OCI-LY3 (cell line): Measurements from ENCODE around the gene TIAM2.

Experiments used
- H2AFZ ChIP-seq: fragments of 200-600, 300-600 bp; shearing (Covaris generic); 2 replicates; pipeline ENCODE4 v1.6.0; 2014; ENCODE audit warnings: antibody characterized with exemption, low read depth, low read length
- H3K27ac ChIP-seq: fragments of 200-600, 300-600 bp; sonication (generic); 2 replicates; pipeline ENCODE4 v1.5.1; 2014; ENCODE audit warnings: mild to moderate bottlenecking, low read length, moderate library complexity, mixed read lengths
- H3K27me3 ChIP-seq: fragments of 200-600, 300-600 bp; sonication (generic); 2 replicates; pipeline ENCODE4 v1.6.1; 2014; ENCODE audit warnings: low read depth, low read length, mixed read lengths
- H3K36me3 ChIP-seq: fragments of 200-600, 300-600 bp; sonication (generic); replicated peaks from 2 replicates; pipeline ENCODE3; 2014; ENCODE audit warnings: low read depth, low read length, mixed read lengths
- H3K4me1 ChIP-seq: fragments of 300-600, 200-600 bp; sonication (generic); 2 replicates; pipeline ENCODE4 v1.6.1; 2014; ENCODE audit warnings: low read length, mixed read lengths
- H3K4me2 ChIP-seq: fragments of 200-600, 300-600 bp; sonication (generic); 2 replicates; pipeline ENCODE4 v1.6.1; 2014; ENCODE audit warnings: low read length, mixed read lengths
- H3K4me3 ChIP-seq: fragments of 300-600, 200-600 bp; sonication (generic); 2 replicates; pipeline ENCODE4 v1.5.1; 2014; ENCODE audit warnings: antibody characterized with exemption, mild to moderate bottlenecking, low read length, moderate library complexity
- H3K79me2 ChIP-seq: fragments of 300-600, 200-600 bp; shearing (Covaris generic); 2 replicates; pipeline ENCODE4 v1.6.1; 2014; ENCODE audit warnings: mild to moderate bottlenecking, low read length, mixed read lengths
- H3K9ac ChIP-seq: fragments of 300-600, 200-600 bp; shearing (Covaris generic); 2 replicates; pipeline ENCODE4 v1.6.0; 2014; ENCODE audit warnings: mild to moderate bottlenecking, low read length, moderate library complexity
- H3K9me3 ChIP-seq: fragments of 200-600, 300-600 bp; shearing (Covaris generic); 2 replicates; pipeline ENCODE4 v1.6.1; 2014; ENCODE audit warnings: low read length, mixed read lengths; ENCODE audit not compliant: insufficient read depth
- H4K20me1 ChIP-seq: fragments of 200-600, 300-600 bp; sonication (generic); 2 replicates; pipeline ENCODE4 v1.6.1; 2016; ENCODE audit warnings: low read length, mixed read lengths; ENCODE audit not compliant: insufficient read depth
- CTCF ChIP-seq: fragments of 200-600, 300-600 bp; sonication (generic); IDR thresholded peaks from 2 replicates; pipeline ENCODE4 v1.5.1; 2014; ENCODE audit warnings: antibody characterized with exemption, low read length, low read depth
- EZH2phosphoT487 ChIP-seq: fragments of 200-600 bp; shearing (Covaris generic); IDR thresholded peaks from 2 replicates; pipeline ENCODE4 v1.6.1; 2018; ENCODE audit warnings: antibody characterized with exemption, mixed run types, low read depth

The TIAM2 gene

GRCh38 chr6:155110721-155111120, 115.6 kb downstream of the TIAM2 start:
- H3K27me3 ChIP-seq: peaks cover 11% of the 10 kb centered on the region; the same call in 1 of the 2 replicates

GRCh38 chr6:155112757-155113156, 117.6 kb downstream of the TIAM2 start:
- Histone ChIP-seq H3K36me3 (no peaks in the 10 kb centered on the region), H4K20me1 (no peaks in the 10 kb centered on the region), H3K9me3 (no peaks in the 10 kb centered on the region), H3K27me3 (no peaks in the 10 kb centered on the region; the same call in 1 of the 2 replicates), H3K4me1 (peaks cover 11% of the 10 kb centered on the region), H2AFZ (no peak overlapping the region), H3K9ac (no peak overlapping the region), H3K79me2 (no peaks in the 10 kb centered on the region), H3K4me2 (no peak overlapping the region), H3K27ac (no peak overlapping the region), H3K4me3 (no peak overlapping the region)
- no peak for TF ChIP-seq EZH2phosphoT487
- TF ChIP-seq CTCF: no peak

More at GRCh38 chr6:155110721-155111120, 115.6 kb downstream of the TIAM2 start:
- no peaks in the 10 kb centered on the region for H4K20me1 ChIP-seq
- no peaks in the 10 kb centered on the region for H3K4me1 ChIP-seq
- no peaks in the 10 kb centered on the region for H3K36me3 ChIP-seq
- no peak overlapping the region for H3K9ac ChIP-seq
- H3K27ac ChIP-seq: no peak overlapping the region
- no peak overlapping the region for H2AFZ ChIP-seq
- TF ChIP-seq EZH2phosphoT487 (no peak), CTCF (no peak)
- H3K79me2 ChIP-seq: no peaks in the 10 kb centered on the region
- no peaks in the 10 kb centered on the region for H3K9me3 ChIP-seq
- no peak overlapping the region for H3K4me3 ChIP-seq
- no peak overlapping the region for H3K4me2 ChIP-seq

- Histone ChIP-seq H3K27ac (no peak overlapping the region), H3K4me1 (peaks cover 11% of the 10 kb centered on the region), H4K20me1 (no peaks in the 10 kb centered on the region), H3K27me3 (no peaks in the 10 kb centered on the region), H2AFZ (peak overlapping the region; percentile 69), H3K4me3 (peak overlapping the region; percentile 25; the same call in 1 of the 2 replicates), H3K36me3 (no peaks in the 10 kb centered on the region), H3K4me2 (peak overlapping the region; percentile 46), H3K9ac (no peak overlapping the region), H3K9me3 (no peaks in the 10 kb centered on the region), H3K79me2 (no peaks in the 10 kb centered on the region)
- TF ChIP-seq EZH2phosphoT487: no peak
- no peak for TF ChIP-seq CTCF
These were observed 120.9 kb downstream of the TIAM2 start for GRCh38 chr6:155115893-155116570.

GRCh38 chr6:155116571-155116910, 121.4 kb downstream of the TIAM2 start:
- peaks cover 11% of the 10 kb centered on the region for H3K4me1 ChIP-seq
- no peaks in the 10 kb centered on the region for H3K36me3 ChIP-seq
- no peaks in the 10 kb centered on the region for H3K9me3 ChIP-seq
- peak overlapping the region; percentile 25; the same call in 1 of the 2 replicates for H3K4me3 ChIP-seq
- no peaks in the 10 kb centered on the region for H4K20me1 ChIP-seq
- no peaks in the 10 kb centered on the region for H3K79me2 ChIP-seq
- H3K4me2 ChIP-seq: peak overlapping the region; percentile 46
- H3K27ac ChIP-seq: no peak overlapping the region
- H3K9ac ChIP-seq: no peak overlapping the region
- no peaks in the 10 kb centered on the region for H3K27me3 ChIP-seq
- no peak for TF ChIP-seq CTCF
- TF ChIP-seq EZH2phosphoT487: no peak
- H2AFZ ChIP-seq: peak overlapping the region; percentile 69
